ENCODE data around the gene RNF213.

The RNF213 gene

DNA sequence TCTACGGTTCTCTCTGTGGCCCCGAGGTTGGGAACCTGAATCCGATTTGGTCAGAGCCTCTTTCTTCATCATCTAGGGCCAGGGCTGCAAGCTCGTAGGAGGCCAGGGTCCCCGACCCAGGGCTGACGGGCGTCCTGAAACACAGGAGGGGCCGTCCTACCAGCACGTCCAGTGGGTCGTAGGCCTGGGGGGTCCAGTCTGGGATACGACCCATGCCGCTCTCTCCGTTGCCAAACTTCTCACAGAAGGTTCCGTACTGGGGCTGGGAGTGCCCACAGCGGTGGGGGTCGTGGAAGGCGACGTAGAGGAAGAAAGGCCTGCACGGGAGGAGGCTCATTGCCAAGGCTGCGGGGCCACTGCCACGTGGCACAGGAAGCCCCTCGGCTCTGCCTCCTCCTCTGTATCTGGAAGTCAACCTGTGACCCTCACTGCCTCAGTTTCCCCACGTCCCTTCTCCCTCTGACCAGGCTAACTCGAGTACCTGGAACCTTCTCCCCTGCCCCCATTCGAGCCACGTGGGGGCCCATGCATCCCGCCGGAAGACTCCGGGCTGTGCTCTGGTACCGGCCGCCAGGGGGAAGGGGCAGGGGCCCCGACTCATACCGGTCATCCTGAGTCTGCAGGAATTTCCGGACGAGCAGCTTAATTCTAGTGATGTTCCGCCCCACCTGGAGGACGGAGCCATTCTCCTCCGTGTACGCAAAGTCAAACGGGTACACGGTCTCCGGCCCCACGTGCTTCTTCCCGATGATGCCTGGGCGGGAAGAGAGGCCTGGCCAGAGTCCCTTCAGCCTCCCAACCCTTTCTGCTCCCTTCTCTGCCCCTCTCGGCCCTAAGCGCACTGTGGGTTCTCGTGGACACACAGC, 46.4 kb upstream of the RNF213 start:
- H3K27me3 ChIP-seq (replicated peaks; ENCODE audit: control insufficient read depth, insufficient read depth, low read length), result no peaks in the 10 kb centered on the region
- H3K4me3 ChIP-seq (replicated peaks; ENCODE audit: low read depth, low read length), result no peak overlapping the region
- no peak for DNase-seq (ENCODE audit: extremely low read depth, insufficient read length)
- peaks cover 20% of the 10 kb centered on the region for H3K36me3 ChIP-seq (ENCODE audit: control insufficient read depth, insufficient read depth, low read length)
- TF ChIP-seq, protein P1, sequence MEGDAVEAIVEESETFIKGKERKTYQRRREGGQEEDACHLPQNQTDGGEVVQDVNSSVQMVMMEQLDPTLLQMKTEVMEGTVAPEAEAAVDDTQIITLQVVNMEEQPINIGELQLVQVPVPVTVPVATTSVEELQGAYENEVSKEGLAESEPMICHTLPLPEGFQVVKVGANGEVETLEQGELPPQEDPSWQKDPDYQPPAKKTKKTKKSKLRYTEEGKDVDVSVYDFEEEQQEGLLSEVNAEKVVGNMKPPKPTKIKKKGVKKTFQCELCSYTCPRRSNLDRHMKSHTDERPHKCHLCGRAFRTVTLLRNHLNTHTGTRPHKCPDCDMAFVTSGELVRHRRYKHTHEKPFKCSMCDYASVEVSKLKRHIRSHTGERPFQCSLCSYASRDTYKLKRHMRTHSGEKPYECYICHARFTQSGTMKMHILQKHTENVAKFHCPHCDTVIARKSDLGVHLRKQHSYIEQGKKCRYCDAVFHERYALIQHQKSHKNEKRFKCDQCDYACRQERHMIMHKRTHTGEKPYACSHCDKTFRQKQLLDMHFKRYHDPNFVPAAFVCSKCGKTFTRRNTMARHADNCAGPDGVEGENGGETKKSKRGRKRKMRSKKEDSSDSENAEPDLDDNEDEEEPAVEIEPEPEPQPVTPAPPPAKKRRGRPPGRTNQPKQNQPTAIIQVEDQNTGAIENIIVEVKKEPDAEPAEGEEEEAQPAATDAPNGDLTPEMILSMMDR (IDR thresholded peaks at IDR 0.05; ENCODE audit: insufficient read depth, low read length, poor library complexity, severe bottlenecking), result no peak

DNA sequence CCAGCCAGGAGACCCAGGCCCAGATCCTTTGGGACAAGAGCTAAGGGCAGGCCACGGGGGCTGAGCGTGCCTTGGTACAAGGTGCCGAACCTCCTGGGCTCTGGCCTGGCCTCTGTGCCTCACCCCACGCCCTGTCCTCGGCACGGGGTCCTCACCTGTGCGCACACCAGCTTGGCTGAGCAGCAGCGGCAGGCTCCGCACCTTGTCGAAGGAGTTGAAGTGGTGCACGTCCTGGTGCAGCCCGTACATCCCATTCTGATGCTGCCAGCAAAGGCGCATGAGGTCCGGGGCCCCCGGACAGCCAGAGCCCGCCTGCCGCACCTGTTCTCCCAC, 45.8 kb upstream of the RNF213 start:
- TF ChIP-seq, protein P1 (IDR thresholded peaks at IDR 0.05; ENCODE audit: insufficient read depth, low read length, poor library complexity, severe bottlenecking), result no peak
- H3K36me3 ChIP-seq (ENCODE audit: control insufficient read depth, insufficient read depth, low read length), result peaks cover 20% of the 10 kb centered on the region
- no peak for DNase-seq (ENCODE audit: extremely low read depth, insufficient read length)
- H3K27me3 ChIP-seq (replicated peaks; ENCODE audit: control insufficient read depth, insufficient read depth, low read length), result no peaks in the 10 kb centered on the region
- H3K4me3 ChIP-seq (replicated peaks; ENCODE audit: low read depth, low read length), result no peak overlapping the region

DNA sequence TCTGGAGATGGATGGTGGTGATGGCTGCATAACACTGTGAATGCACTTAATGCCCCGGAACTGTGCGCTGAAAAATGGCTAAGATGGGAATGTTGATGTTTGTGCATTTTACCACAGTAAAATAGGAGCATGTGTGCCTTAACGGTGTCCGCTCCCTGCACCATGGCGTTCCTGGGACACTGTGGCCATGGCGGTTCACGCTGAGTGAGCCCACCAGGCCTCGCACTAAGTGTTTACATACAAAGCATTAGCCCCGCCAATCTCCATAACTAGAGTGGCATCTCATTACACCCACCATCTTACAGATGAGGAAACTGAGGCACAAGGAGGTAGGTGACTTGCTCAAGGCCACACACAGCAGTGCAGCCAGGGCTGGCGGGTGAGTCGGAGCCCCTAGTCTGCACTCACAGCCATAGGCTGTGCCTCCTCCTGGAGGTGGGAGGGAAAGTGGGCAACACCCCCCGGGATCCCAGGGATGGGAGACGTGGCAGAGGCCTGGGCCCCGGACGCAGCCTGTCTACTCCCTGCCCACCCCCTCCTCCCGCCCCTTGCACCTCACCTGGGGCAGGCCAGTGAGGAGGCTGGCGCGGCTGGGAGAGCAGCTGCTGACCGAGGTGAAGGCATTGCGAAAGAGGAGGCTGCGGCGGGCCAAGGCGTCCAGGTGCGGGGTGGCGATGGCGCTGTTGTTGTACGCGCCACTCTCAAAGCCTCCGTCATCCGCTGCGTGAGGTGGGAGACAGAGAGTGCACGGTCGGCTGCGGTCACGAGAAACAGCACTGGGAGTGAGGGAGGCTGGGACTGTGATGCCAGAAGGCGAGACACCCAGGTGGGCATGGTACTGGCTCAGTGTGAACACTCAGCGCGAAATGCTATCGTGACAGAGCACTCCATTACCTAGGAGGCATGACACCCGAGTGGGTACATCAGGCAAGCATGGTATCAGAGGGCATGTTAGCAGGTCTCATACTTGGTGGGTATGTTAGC, 43.9 kb upstream of the RNF213 start:
- Histone ChIP-seq H3K4me3 (replicated peaks; ENCODE audit: low read depth, low read length) (no peak overlapping the region), H3K27me3 (replicated peaks; ENCODE audit: control insufficient read depth, insufficient read depth, low read length) (no peaks in the 10 kb centered on the region), H3K36me3 (ENCODE audit: control insufficient read depth, insufficient read depth, low read length) (peaks cover 12% of the 10 kb centered on the region)
- no peak for DNase-seq (ENCODE audit: extremely low read depth, insufficient read length)
- TF ChIP-seq, protein P1 (IDR thresholded peaks at IDR 0.05; ENCODE audit: insufficient read depth, low read length, poor library complexity, severe bottlenecking), result no peak

GRCh38 chr17:80217703-80218362, 42.8 kb upstream of the RNF213 start:
- Histone ChIP-seq H3K27me3 (replicated peaks; ENCODE audit: control insufficient read depth, insufficient read depth, low read length) (no peaks in the 10 kb centered on the region), H3K4me3 (replicated peaks; ENCODE audit: low read depth, low read length) (no peak overlapping the region), H3K36me3 (ENCODE audit: control insufficient read depth, insufficient read depth, low read length) (peaks cover 8% of the 10 kb centered on the region)
- TF ChIP-seq, protein P1 (IDR thresholded peaks at IDR 0.05; ENCODE audit: insufficient read depth, low read length, poor library complexity, severe bottlenecking), result no peak
- DNase-seq (ENCODE audit: extremely low read depth, insufficient read length), result no peak

DNA sequence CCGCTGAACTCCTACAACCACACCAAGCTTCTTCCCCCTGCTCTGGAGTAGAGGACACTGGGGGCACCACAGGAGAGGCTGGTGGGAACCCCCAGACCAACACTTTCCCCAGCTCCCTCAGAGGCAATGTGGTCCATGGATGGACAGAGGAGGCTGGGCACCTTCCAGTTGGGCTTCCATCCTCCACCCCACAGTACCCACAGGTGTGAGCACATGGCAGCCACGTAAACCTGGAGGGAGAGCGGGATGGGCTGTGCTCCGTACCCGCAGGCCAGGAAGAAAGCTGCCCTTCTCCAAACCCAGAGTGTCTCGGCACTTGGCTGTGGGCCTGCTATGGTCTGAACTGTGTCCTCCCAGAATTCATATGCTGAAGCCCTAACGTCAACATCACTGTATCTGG, 42.3 kb upstream of the RNF213 start:
- TF ChIP-seq, protein P1 (IDR thresholded peaks at IDR 0.05; ENCODE audit: insufficient read depth, low read length, poor library complexity, severe bottlenecking), result no peak
- no peaks in the 10 kb centered on the region for H3K27me3 ChIP-seq (replicated peaks; ENCODE audit: control insufficient read depth, insufficient read depth, low read length)
- no peak for DNase-seq (ENCODE audit: extremely low read depth, insufficient read length)
- H3K36me3 ChIP-seq (ENCODE audit: control insufficient read depth, insufficient read depth, low read length), result peaks cover 8% of the 10 kb centered on the region
- no peak overlapping the region for H3K4me3 ChIP-seq (replicated peaks; ENCODE audit: low read depth, low read length)
